ENCODE measurements around the gene TMEM42.

Gene TMEM42

GRCh38 chr3:44899683-44900367 lies 38.1 kb downstream of the TMEM42 start:
- H3K4me3 ChIP-seq (ENCODE audit: low read length): no peak overlapping the region
- H3K9ac ChIP-seq (ENCODE audit: low read length): no peak overlapping the region
- no peak overlapping the region for H3K27ac ChIP-seq (ENCODE audit: low read length)
- H3K4me1 ChIP-seq (ENCODE audit: control insufficient read depth, low read depth, low read length): peaks cover 7% of the 10 kb centered on the region
- no peaks in the 10 kb centered on the region for H3K9me3 ChIP-seq (ENCODE audit: control insufficient read depth, low read depth, low read length)
- H3K27me3 ChIP-seq (ENCODE audit: control insufficient read depth, insufficient read depth, low read length): no peaks in the 10 kb centered on the region
- no peaks in the 10 kb centered on the region for H3K36me3 ChIP-seq (ENCODE audit: control insufficient read depth, low read depth, low read length)

- H3K27ac ChIP-seq (ENCODE audit: low read length): no peak overlapping the region
- H3K9me3 ChIP-seq (ENCODE audit: control insufficient read depth, low read depth, low read length): no peaks in the 10 kb centered on the region
- no peaks in the 10 kb centered on the region for H3K36me3 ChIP-seq (ENCODE audit: control insufficient read depth, low read depth, low read length)
- no peaks in the 10 kb centered on the region for H3K27me3 ChIP-seq (ENCODE audit: control insufficient read depth, insufficient read depth, low read length)
- peaks cover 7% of the 10 kb centered on the region for H3K4me1 ChIP-seq (ENCODE audit: control insufficient read depth, low read depth, low read length)
- H3K9ac ChIP-seq (ENCODE audit: low read length): no peak overlapping the region
- no peak overlapping the region for H3K4me3 ChIP-seq (ENCODE audit: low read length)
Measured at GRCh38 chr3:44902628-44903027, 40.9 kb downstream of the TMEM42 start.

GRCh38 chr3:44903314-44903713 lies 41.6 kb downstream of the TMEM42 start:
- H3K4me3 ChIP-seq (ENCODE audit: low read length): no peak overlapping the region
- H3K9ac ChIP-seq (ENCODE audit: low read length): no peak overlapping the region
- peaks cover 7% of the 10 kb centered on the region for H3K4me1 ChIP-seq (ENCODE audit: control insufficient read depth, low read depth, low read length)
- H3K27ac ChIP-seq (ENCODE audit: low read length): no peak overlapping the region
- no peaks in the 10 kb centered on the region for H3K27me3 ChIP-seq (ENCODE audit: control insufficient read depth, insufficient read depth, low read length)
- H3K36me3 ChIP-seq (ENCODE audit: control insufficient read depth, low read depth, low read length): no peaks in the 10 kb centered on the region
- no peaks in the 10 kb centered on the region for H3K9me3 ChIP-seq (ENCODE audit: control insufficient read depth, low read depth, low read length)

- H3K9me3 ChIP-seq (ENCODE audit: control insufficient read depth, low read depth, low read length): no peaks in the 10 kb centered on the region
- H3K9ac ChIP-seq (ENCODE audit: low read length): no peak overlapping the region
- no peaks in the 10 kb centered on the region for H3K27me3 ChIP-seq (ENCODE audit: control insufficient read depth, insufficient read depth, low read length)
- no peak overlapping the region for H3K27ac ChIP-seq (ENCODE audit: low read length)
- peaks cover 7% of the 10 kb centered on the region for H3K4me1 ChIP-seq (ENCODE audit: control insufficient read depth, low read depth, low read length)
- no peak overlapping the region for H3K4me3 ChIP-seq (ENCODE audit: low read length)
- H3K36me3 ChIP-seq (ENCODE audit: control insufficient read depth, low read depth, low read length): no peaks in the 10 kb centered on the region
Measured at GRCh38 chr3:44903751-44904150, 42.0 kb downstream of the TMEM42 start.

GRCh38 chr3:44905446-44906157 lies 43.9 kb downstream of the TMEM42 start:
- Histone ChIP-seq H3K27ac (ENCODE audit: low read length) (no peak overlapping the region), H3K9ac (ENCODE audit: low read length) (no peak overlapping the region), H3K9me3 (ENCODE audit: control insufficient read depth, low read depth, low read length) (no peaks in the 10 kb centered on the region), H3K4me3 (ENCODE audit: low read length) (no peak overlapping the region), H3K36me3 (ENCODE audit: control insufficient read depth, low read depth, low read length) (no peaks in the 10 kb centered on the region), H3K27me3 (ENCODE audit: control insufficient read depth, insufficient read depth, low read length) (no peaks in the 10 kb centered on the region), H3K4me1 (ENCODE audit: control insufficient read depth, low read depth, low read length) (no peaks in the 10 kb centered on the region)

- H3K27ac ChIP-seq (ENCODE audit: low read length): no peak overlapping the region
Measured at GRCh38 chr3:44906997-44907396, 45.3 kb downstream of the TMEM42 start.

GRCh38 chr3:44907612-44908011 lies 45.9 kb downstream of the TMEM42 start:
- no peak overlapping the region for H3K4me3 ChIP-seq (ENCODE audit: low read length)
- H3K4me1 ChIP-seq (ENCODE audit: control insufficient read depth, low read depth, low read length): no peaks in the 10 kb centered on the region
- H3K9me3 ChIP-seq (ENCODE audit: control insufficient read depth, low read depth, low read length): no peaks in the 10 kb centered on the region
- no peak overlapping the region for H3K9ac ChIP-seq (ENCODE audit: low read length)
- no peak overlapping the region for H3K27ac ChIP-seq (ENCODE audit: low read length)
- no peaks in the 10 kb centered on the region for H3K27me3 ChIP-seq (ENCODE audit: control insufficient read depth, insufficient read depth, low read length)
- H3K36me3 ChIP-seq (ENCODE audit: control insufficient read depth, low read depth, low read length): no peaks in the 10 kb centered on the region

More at GRCh38 chr3:44906997-44907396, 45.3 kb downstream of the TMEM42 start:
- no peaks in the 10 kb centered on the region for H3K4me1 ChIP-seq (ENCODE audit: control insufficient read depth, low read depth, low read length)
- H3K27me3 ChIP-seq (ENCODE audit: control insufficient read depth, insufficient read depth, low read length): no peaks in the 10 kb centered on the region
- no peak overlapping the region for H3K4me3 ChIP-seq (ENCODE audit: low read length)
- H3K36me3 ChIP-seq (ENCODE audit: control insufficient read depth, low read depth, low read length): no peaks in the 10 kb centered on the region
- no peak overlapping the region for H3K9ac ChIP-seq (ENCODE audit: low read length)
- H3K9me3 ChIP-seq (ENCODE audit: control insufficient read depth, low read depth, low read length): no peaks in the 10 kb centered on the region

- no peak overlapping the region for H3K4me3 ChIP-seq (ENCODE audit: low read length)
- no peaks in the 10 kb centered on the region for H3K36me3 ChIP-seq (ENCODE audit: control insufficient read depth, low read depth, low read length)
- no peaks in the 10 kb centered on the region for H3K4me1 ChIP-seq (ENCODE audit: control insufficient read depth, low read depth, low read length)
- no peaks in the 10 kb centered on the region for H3K9me3 ChIP-seq (ENCODE audit: control insufficient read depth, low read depth, low read length)
- no peak overlapping the region for H3K27ac ChIP-seq (ENCODE audit: low read length)
- H3K9ac ChIP-seq (ENCODE audit: low read length): no peak overlapping the region
- H3K27me3 ChIP-seq (ENCODE audit: control insufficient read depth, insufficient read depth, low read length): no peaks in the 10 kb centered on the region
Measured at GRCh38 chr3:44909063-44909462, 47.4 kb downstream of the TMEM42 start.

- no peak overlapping the region for H3K27ac ChIP-seq (ENCODE audit: low read length)
- no peaks in the 10 kb centered on the region for H3K4me1 ChIP-seq (ENCODE audit: control insufficient read depth, low read depth, low read length)
- no peaks in the 10 kb centered on the region for H3K36me3 ChIP-seq (ENCODE audit: control insufficient read depth, low read depth, low read length)
- H3K9ac ChIP-seq (ENCODE audit: low read length): no peak overlapping the region
- H3K4me3 ChIP-seq (ENCODE audit: low read length): no peak overlapping the region
- no peaks in the 10 kb centered on the region for H3K9me3 ChIP-seq (ENCODE audit: control insufficient read depth, low read depth, low read length)
- no peaks in the 10 kb centered on the region for H3K27me3 ChIP-seq (ENCODE audit: control insufficient read depth, insufficient read depth, low read length)
Measured at GRCh38 chr3:44910693-44911092, 49.0 kb downstream of the TMEM42 start.

- H3K9ac ChIP-seq (ENCODE audit: low read length): no peak overlapping the region
- H3K27me3 ChIP-seq (ENCODE audit: control insufficient read depth, insufficient read depth, low read length): no peaks in the 10 kb centered on the region
Measured at GRCh38 chr3:44913868-44914468, 52.3 kb downstream of the TMEM42 start.

GRCh38 chr3:44914936-44915335 lies 53.2 kb downstream of the TMEM42 start:
- H3K36me3 ChIP-seq (ENCODE audit: control insufficient read depth, low read depth, low read length): no peaks in the 10 kb centered on the region
- no peaks in the 10 kb centered on the region for H3K9me3 ChIP-seq (ENCODE audit: control insufficient read depth, low read depth, low read length)
- no peaks in the 10 kb centered on the region for H3K4me1 ChIP-seq (ENCODE audit: control insufficient read depth, low read depth, low read length)
- H3K4me3 ChIP-seq (ENCODE audit: low read length): no peak overlapping the region
- no peaks in the 10 kb centered on the region for H3K27me3 ChIP-seq (ENCODE audit: control insufficient read depth, insufficient read depth, low read length)
- H3K9ac ChIP-seq (ENCODE audit: low read length): no peak overlapping the region
- no peak overlapping the region for H3K27ac ChIP-seq (ENCODE audit: low read length)

More at GRCh38 chr3:44913868-44914468, 52.3 kb downstream of the TMEM42 start:
- no peak overlapping the region for H3K27ac ChIP-seq (ENCODE audit: low read length)
- H3K4me3 ChIP-seq (ENCODE audit: low read length): no peak overlapping the region
- H3K36me3 ChIP-seq (ENCODE audit: control insufficient read depth, low read depth, low read length): no peaks in the 10 kb centered on the region
- no peaks in the 10 kb centered on the region for H3K4me1 ChIP-seq (ENCODE audit: control insufficient read depth, low read depth, low read length)
- no peaks in the 10 kb centered on the region for H3K9me3 ChIP-seq (ENCODE audit: control insufficient read depth, low read depth, low read length)
